Kidney (tissue), 14 donors: Measurements from ENCODE around the gene NOP9. TPM values are rescaled to one million over a fixed set of nuclear protein-coding genes. Genes with fewer than 3 reads are reported as not detected.

Experiments used
- DNase-seq, 5 donors: peaks; one replicate each; pipeline ENCODE4 v3.0.0-alpha.2; 2013 to 2020
- FAIRE-seq: peaks from 2 replicates; lab custom pipeline; 2012; peaks lifted over from hg19 to GRCh38; lab: Jason Lieb, UNC
- H3K27ac ChIP-seq, 2 donors: one replicate each; pipeline ENCODE4 v1.7.0; 2013; ENCODE audit warnings: low read depth in 2 of 2, low read length in 2 of 2, inconsistent platforms in 1 of 2
- H3K27me3 ChIP-seq: one replicate; pipeline ENCODE4 v1.7.1; 2013; ENCODE audit warnings: low read length, inconsistent platforms; ENCODE audit not compliant: control insufficient read depth, insufficient read depth
- H3K36me3 ChIP-seq, 3 donors: one replicate each; pipeline versions ENCODE4 v1.7.0 to v1.7.1; 2013; ENCODE audit warnings: low read length in 3 of 3, control low read depth in 1 of 3, inconsistent platforms in 1 of 3; ENCODE audit not compliant: insufficient read depth in 3 of 3, control insufficient read depth in 2 of 3
- H3K4me1 ChIP-seq, 3 donors: one replicate each; pipeline versions ENCODE4 v1.7.0 to v1.7.1; 2013; ENCODE audit warnings: low read length in 3 of 3, inconsistent platforms in 1 of 3, low read depth in 1 of 3; ENCODE audit not compliant: control insufficient read depth in 2 of 3, insufficient read depth in 2 of 3
- H3K4me3 ChIP-seq, 3 donors: one replicate each; pipeline versions ENCODE4 v1.7.0 to v1.8.1; 2013; ENCODE audit warnings: low read length in 3 of 3, control low read depth in 1 of 3, inconsistent platforms in 1 of 3
- H3K9ac ChIP-seq, 3 donors: one replicate each; pipeline versions ENCODE4 v1.7.0 to v1.7.1; 2013; ENCODE audit warnings: low read length in 3 of 3, control low read depth in 1 of 3, inconsistent platforms in 1 of 3
- H3K9me3 ChIP-seq, 3 donors: one replicate each; pipeline versions ENCODE4 v1.7.0 to v1.7.1; 2013; ENCODE audit warnings: low read length in 3 of 3, control low read depth in 1 of 3, inconsistent platforms in 1 of 3; ENCODE audit not compliant: control insufficient read depth in 2 of 3, insufficient read depth in 1 of 3
- CTCF ChIP-seq: IDR thresholded peaks from 3 replicates; pipeline ENCODE4 v1.5.1; 2012; ENCODE audit warnings: mild to moderate bottlenecking, moderate library complexity, borderline replicate concordance; ENCODE audit not compliant: insufficient read depth; ENCODE audit errors: extremely low read depth
- intact Hi-C: fragments of 100-400 bp; cut with DNase I; formaldehyde crosslinking; loops from one replicate; pipeline ENCODE4 v1.11.1; 2022
- polyA plus RNA-seq: library from polyadenylated mRNA; stranded (reverse); fragments of 350-450 nt; fragmentation: Illumina TruSeq; extraction: RNeasy Lipid Tissue Mini Kit (QIAGEN cat#74804); gene quantifications from one replicate; pipeline ENCODE4 v1.2.3, GENCODE V29; 2014; ENCODE audit warnings: low read depth, low replicate concordance; ENCODE audit not compliant: insufficient read depth
- total RNA-seq: library from RNA; stranded (reverse); fragmentation: NEBNext Ultra II Directional; extraction: Animal tissue kit (Norgen Biotek cat#: 25700); gene quantifications from one replicate; pipeline ENCODE4 v1.2.1, GENCODE V29; 2021
- donor health status: control.
- donor health status: control.
- donor health status: control.
- donor health status: control.
- donor health status: control.
- donor health status: DM: yes; HTN: yes; CAD: no.
- donor health status: Normal renal cell carcinoma (clear cell type).

NOP9 gene
- total and polyA plus RNA-seq, 2 donors from 2014 or later, result 8.6 to 25.7 TPM

DNA sequence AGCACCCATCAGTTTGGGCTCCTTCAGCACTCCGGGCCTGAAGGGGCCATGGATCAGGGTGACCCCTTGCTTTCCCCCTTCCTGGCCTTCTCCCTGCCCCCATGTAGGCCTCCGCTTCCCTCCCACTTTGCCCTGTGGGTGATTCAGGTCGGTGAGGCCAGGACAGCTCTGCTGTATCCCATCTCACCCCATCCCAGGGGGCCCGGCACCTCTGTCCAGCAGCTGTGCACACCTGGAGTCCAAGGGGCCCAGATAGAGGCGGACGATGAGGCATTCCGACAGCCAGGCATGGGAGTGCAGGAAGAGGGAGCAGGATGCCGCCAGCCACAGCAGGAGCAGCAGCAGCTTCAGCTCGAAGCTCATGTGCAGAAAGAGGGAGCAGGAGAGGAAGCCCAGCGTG, 23.0 kb downstream of the NOP9 start:
- Histone ChIP-seq H3K27ac (no peak overlapping the region), H3K9me3 (no peaks in the 10 kb centered on the region), H3K9ac (no peak overlapping the region), H3K27me3 (peaks cover under 1% of the 10 kb centered on the region), H3K36me3 (no peaks in the 10 kb centered on the region), H3K4me3 (no peak overlapping the region), H3K4me1 (no peaks in the 10 kb centered on the region)
- peak in 3 of 5 donors; percentile 23 to 66 (median 33) for DNase-seq
- intact Hi-C loops, result no loop called here
- TF ChIP-seq CTCF, result no peak
- no peak for FAIRE-seq

DNA sequence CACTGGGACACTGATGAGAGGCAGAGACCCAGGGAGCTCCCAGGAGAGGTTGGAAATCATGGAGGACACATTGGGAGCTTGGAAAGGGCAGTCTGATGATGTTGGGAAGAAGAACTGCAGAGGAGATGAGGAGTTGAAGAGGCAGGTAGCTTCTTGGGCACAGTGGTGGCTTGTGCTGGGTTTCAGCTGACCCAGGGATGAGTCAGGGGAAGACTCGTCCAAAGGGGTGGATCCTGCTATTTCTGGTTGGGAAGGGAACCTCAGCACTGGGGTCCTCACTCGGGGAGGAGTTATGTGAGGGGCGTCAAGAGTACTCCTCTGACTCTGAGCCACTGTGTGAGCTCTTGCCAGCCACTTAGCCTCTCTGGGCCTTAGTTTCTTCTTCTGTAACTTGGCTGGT, 23.7 kb downstream of the NOP9 start:
- H3K36me3 ChIP-seq, result no peaks in the 10 kb centered on the region

GRCh38 chr14:24324024-24324423, 24.4 kb downstream of the NOP9 start:
- no peak for FAIRE-seq
- no peak overlapping the region for H3K4me3 ChIP-seq
- no peaks in the 10 kb centered on the region for H3K36me3 ChIP-seq
- no peaks in the 10 kb centered on the region for H3K4me1 ChIP-seq
- no peak overlapping the region for H3K9ac ChIP-seq
- H3K27me3 ChIP-seq, result no peaks in the 10 kb centered on the region
- intact Hi-C loops, result no loop called here
- no peak for TF ChIP-seq CTCF
- H3K9me3 ChIP-seq, result no peaks in the 10 kb centered on the region
- H3K27ac ChIP-seq, result no peak overlapping the region
- no peak for DNase-seq

More for the DNA sequence above, 23.7 kb downstream of the NOP9 start:
- no peak overlapping the region for H3K27ac ChIP-seq
- no peaks in the 10 kb centered on the region for H3K4me1 ChIP-seq
- no peaks in the 10 kb centered on the region for H3K27me3 ChIP-seq
- no peaks in the 10 kb centered on the region for H3K9me3 ChIP-seq
- H3K4me3 ChIP-seq, result no peak overlapping the region
- DNase-seq (no peak), FAIRE-seq (no peak)
- TF ChIP-seq CTCF, result no peak
- H3K9ac ChIP-seq, result no peak overlapping the region
- intact Hi-C loops, result no loop called here

GRCh38 chr14:24325041-24325530, 25.4 kb downstream of the NOP9 start:
- Histone ChIP-seq H3K36me3 (no peaks in the 10 kb centered on the region), H3K4me3 (no peak overlapping the region), H3K27ac (no peak overlapping the region), H3K9ac (no peak overlapping the region), H3K27me3 (no peaks in the 10 kb centered on the region), H3K9me3 (no peaks in the 10 kb centered on the region), H3K4me1 (no peaks in the 10 kb centered on the region)
- no peak for TF ChIP-seq CTCF
- no peak for FAIRE-seq
- DNase-seq, result no peak
- intact Hi-C loops, result no loop called here
